Non-pigmented ciliary epithelial cell (primary cell): Measurements from ENCODE around the gene INSL3.

Experiments
- DNase-seq: peaks from one replicate; pipeline ENCODE4 v3.0.0-alpha.2; 2010; ENCODE audit warnings: low read depth

Gene INSL3

DNA sequence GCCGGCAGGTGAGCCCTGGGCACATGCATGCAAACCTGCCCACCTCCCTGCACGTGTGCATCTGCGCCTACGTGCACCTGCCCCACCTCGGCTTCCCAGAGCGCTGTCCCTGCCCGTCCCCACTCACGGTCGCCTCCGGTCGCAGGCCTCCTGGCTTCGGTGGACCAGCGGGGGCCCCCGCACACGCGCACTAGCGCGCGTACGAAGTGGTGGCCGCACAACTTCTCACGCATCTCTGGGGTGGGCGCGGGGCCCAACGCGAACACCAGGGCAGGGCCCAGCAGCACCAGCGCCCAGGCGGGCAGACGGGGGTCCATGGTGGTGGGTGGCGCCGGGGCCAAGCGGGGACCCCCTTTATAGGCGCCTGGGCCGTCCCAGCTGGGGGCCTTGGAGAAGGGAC lies at the start of gene INSL3:
INSL3 (minus strand) TSS at position 330 of the 400 bp plus-strand sequence; CDS start at position 317, 13 bp downstream.
- DNase-seq: no peak

- no peak for DNase-seq
Measured at GRCh38 chr19:17869114-17869608, 47.8 kb upstream of the INSL3 start.

DNA sequence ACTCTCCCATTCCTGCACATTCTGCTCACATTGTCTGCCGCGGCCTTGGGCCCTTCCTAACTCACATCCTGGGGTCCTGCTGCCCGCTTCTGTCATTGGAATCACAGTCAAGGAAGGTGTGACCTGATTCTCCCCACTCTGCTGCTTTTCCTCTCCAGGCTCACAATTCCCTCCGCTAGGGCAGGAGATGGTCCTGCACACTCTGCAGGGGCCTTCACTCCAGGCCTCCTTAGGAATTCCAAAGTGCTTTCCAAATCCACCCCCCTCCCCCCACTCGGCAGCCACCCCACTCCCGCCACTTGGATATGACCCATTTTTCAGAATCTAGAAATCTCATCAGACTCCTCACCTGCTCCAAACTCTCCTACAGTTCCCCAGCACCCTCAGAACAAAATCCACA lies 47.4 kb upstream of the INSL3 start:
- no peak for DNase-seq

- no peak for DNase-seq
Measured at GRCh38 chr19:17866964-17867486, 45.7 kb upstream of the INSL3 start.

GRCh38 chr19:17866312-17866963 lies 45.1 kb upstream of the INSL3 start:
- no peak for DNase-seq

GRCh38 chr19:17865364-17866311 lies 44.3 kb upstream of the INSL3 start:
- DNase-seq: no peak

DNA sequence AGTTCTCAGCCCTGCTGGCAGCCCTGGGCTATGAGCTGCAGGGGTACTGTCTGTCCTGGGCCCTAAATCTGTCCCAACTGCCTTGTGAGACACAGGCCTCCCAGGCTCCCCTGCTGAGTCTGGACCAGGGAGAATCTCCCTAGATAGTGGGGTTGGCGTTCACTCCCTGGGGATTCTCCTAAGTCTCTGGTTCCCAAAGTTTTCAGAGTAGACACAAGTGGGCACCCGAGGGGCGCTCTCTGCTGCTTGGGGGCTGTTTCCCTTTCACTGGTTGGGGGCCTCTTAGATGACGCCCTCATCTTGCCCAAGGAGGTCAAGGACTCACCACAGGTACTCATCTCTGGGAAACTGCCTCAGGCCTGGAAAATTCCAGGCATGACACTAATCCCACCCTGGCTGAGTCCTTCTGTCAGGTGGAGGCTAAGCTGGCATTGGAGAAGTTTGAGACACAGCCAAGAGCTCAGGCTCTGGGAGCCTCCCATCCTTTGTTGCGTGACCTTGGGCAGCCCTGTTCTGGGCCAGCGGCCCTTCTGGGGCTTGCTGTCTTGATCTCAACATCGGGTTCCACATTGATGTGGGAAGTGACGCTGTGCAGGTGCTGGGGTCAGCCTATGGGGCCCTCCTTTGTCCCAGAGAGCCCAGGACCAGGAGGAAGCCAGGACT lies 42.3 kb upstream of the INSL3 start:
- DNase-seq: no peak

- no peak for DNase-seq
Measured at GRCh38 chr19:17862711-17863519, 41.6 kb upstream of the INSL3 start.

DNA sequence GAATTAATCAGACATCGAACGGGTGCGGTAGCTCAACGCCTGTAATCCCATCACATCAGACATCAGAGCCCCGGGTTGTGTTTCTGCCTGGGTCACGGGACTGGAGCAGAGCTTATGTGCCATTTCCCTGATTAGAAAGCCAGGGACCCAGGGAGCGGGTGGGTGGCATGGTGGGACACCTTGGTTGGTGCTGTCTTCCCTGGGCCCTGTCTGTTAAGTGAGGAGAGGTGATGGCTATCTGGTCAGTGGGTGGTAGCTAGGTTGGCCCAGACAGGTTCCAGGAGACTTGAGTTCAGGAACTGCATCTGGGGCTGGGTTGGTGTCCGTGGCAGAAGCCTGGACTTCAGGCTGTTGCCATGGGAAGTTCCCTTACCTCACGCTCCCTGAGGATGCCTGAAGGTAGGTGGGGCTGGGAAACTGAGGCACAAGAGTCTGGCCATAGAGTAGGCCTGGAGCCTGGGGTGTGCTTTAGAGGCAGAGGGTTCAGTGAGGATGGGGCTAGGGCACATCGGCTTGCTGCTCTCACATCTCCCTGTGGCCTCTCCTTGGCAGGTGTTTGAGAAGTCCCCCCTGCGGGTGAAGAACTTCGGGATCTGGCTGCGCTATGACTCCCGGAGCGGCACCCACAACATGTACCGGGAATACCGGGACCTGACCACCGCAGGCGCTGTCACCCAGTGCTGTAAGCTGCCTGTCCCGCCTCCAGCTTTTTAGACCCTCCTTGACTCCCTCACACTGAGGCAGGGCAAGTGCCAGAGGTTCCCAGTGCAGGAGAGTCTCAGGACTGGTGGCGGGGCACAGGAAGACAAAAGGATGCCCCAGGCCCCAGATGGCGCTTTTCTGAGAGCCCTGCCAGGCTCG lies 40.5 kb upstream of the INSL3 start:
- DNase-seq: no peak

GRCh38 chr19:17860993-17861360 lies 39.7 kb upstream of the INSL3 start:
- no peak for DNase-seq

- DNase-seq: no peak
Measured at GRCh38 chr19:17860331-17860992, 39.1 kb upstream of the INSL3 start.

DNA sequence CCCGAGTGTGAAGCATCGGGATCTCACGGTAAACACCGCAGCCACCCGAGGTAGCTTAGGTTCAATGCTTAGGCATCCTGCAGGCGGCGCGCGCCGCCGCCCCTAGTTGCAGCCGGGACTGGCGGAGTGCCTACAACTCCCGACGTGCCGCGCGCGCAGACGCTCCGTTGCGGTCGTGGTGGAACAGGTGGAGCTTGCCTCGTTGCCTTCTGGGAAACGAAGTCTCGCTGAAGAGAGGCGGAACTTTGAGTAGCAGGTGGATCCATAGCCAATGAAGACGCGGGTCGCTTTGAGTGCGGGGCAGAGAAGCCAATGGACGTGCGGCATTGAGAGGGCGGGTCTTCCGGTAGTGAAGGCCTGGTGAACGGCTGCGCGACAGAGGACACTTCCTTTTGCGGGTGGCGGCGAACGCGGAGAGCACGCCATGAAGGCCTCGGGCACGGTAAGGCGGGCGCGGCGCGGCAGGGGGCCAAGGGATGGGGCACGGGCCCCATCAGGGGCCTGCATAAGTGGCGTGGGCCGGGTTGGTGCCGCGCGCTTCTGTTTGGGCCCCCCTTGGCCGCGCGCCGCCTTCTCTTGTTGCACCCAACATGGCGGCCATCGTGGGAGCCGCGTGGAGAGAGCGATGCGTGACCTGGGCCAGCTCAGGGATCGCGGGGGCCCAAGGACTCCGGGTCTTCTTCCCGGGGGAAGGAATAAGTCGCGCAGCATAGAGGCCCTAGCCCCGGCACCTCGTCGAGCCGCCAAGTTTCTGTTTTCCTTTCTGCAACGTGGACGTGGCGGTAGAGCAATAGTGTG lies 38.4 kb upstream of the INSL3 start, which contains the start of gene RPL18A:
RPL18A (plus strand) TSS at position 378 of the 798 bp plus-strand sequence; CDS start at position 425, 47 bp downstream.
- DNase-seq: peak; percentile 98

DNA sequence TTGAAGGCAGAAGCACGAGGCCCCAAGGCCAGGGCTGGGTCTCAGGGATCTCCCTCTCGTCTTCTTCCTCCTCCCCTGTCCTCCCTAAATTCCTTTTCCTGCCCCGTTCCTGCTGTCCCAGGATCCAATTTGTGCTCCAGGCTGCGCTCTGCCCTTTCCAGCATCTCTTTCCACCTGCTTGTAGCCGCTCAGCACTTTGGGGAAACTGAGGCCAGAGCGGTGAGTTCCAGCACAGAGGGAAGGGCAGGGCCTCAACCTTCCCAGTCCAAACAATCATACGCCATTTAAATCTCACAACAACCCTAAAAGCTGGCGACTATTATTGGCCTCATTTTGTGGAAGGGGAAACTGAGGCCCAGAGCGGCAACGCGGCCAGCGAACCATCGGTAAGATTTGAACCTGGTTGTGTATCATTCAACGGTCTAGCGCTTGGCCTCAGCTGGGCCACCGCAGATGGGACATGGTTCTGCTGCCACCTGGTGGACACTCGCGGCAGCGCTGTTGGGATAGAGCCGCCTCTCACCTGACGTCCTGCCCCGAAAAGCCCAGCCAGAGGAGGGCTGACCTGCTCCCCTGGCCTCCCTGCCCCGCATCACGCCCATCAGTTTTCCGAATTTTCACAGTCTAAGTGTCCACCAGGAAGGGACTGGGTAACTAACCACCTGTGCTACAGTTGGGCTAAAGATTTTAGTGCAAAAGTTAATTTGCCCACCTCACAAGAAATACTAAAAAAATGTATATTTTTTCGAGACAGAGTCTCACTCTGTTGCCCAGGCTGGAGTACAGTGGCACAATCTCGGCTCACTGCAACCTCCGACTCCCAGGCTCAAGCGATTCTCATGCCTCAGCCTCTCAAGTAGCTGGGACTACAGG lies 34.2 kb upstream of the INSL3 start:
- no peak for DNase-seq

- no peak for DNase-seq
Measured at GRCh38 chr19:17854061-17854460, 32.7 kb upstream of the INSL3 start.

DNA sequence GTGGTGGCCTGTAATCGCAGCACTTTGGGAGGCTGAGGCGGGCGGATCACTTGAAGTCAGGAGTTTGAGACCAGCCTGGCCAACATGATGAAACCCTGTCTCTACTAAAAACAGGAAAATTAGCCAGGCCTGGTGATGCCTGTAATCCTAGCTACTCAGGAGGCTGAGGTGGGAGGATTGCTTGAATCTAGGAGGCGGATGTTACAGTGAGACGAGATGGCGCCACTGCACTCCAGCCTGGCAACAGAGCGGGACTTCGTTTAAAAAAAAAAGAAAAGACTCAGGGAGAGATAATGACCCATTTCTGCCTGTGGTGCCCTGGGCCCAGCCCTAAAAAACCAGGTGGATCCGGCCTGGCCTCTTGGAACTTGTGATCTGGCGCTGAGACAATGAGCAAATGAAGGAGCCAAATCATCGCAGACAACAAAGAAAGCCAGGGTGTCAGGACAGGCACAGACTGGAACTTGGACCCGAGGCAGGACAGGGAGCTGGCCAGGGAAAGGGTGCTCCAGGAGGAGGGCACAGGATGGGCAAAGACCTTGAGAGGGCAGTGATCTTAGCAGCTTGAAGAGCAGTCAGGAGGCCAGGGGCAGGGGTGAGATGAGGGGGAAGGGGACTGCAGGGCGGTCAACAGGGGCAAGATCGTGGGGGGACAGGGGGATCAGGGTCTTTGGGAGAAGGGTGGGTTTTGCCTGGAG lies 27.4 kb upstream of the INSL3 start:
- no peak for DNase-seq

DNA sequence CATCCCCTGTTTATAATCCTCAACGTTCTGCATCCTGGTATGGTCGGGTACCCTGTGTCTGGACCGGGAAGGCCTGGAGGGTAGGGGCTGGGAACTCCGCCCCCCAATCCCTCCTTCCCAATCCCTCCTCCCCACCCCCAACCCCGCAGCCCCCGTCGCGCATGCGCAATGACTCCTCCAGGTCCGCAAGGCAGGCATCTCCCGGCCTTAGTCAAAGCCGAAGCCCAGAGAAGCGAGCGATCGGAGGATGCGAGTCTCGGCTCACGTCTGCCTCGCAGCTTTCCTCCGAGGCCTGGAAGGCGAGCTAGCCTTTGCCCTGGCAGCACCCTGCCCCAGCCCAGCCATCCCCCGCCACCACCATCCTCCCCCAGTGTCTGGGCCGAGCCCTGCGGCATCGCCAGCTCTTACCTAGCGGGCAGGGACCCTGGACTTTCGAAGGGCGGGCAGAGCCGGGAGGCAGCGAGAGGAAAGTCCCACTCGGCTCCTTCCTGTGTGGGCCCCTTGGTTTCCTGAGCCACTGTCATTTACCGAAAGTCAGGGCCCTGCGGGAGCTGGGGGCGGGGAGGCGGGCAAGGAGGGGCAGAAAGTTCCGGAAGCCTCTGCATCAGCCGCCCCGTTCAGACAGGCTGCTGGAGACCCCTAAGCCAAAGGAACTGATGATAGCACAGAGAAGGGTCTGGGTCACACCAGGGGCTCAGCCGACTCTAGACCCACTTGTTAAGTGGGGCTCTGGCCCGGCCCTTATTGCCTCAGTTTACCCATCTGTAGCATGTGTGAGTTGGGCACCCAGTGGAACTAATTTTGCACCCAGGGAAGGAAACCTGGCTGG lies 26.4 kb upstream of the INSL3 start, which contains the start of gene JAK3:
JAK3 (minus strand) TSS at position 445 of the 829 bp plus-strand sequence. CDS start 3,565 bp downstream, outside the sequence.
- no peak for DNase-seq
